Measurements from ENCODE around the gene PLA2G2F. TPM values are rescaled to one million over a fixed set of nuclear protein-coding genes. Genes with fewer than 3 reads are reported as not detected.

PLA2G2F gene
- total and polyA plus RNA-seq, 2 experiments from 2014 or later: not detected

DNA sequence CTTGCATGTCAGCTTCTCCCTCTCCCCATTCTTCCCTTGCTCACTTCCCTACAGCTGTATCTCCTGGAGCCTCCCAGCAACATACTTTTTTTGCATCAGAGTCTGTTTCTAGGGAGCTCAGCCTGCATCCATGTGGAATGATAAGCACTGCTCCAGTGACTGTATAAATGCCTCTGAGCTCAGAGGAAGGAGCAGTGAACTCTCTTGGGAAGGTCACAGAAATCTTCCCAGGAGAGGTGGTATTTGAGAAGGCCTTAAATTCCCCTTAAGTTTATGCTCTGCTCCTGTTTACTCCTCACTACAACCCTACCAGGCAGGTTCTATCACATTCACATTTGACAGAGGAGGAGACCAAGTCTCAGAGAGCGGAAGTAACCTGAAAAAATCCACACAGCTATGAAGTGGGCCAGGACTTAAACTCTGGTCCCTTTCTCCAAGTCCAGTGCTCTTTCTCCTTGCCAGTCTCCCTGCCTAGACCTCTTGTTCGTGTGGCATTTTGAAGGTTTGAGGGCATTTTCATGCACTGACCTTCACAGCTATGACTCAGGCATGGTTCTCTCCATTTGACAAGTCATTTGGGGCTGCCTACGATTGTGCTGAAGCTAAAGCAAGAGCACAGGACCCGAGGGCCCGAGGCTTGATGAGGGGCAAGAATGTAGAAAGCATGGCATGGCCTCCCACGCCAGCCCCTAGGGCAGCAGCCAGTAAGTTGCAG, 41.2 kb downstream of the PLA2G2F start:
- Histone ChIP-seq H4K20me1 (replicated peaks; ENCODE audit: insufficient read depth) (no peaks in the 10 kb centered on the region), H3K4me2 (no peak overlapping the region), H3K4me3 (no peak overlapping the region), H3K9me2 (ENCODE audit: insufficient read depth) (no peaks in the 10 kb centered on the region), H3K27me3 (ENCODE audit: insufficient read depth) (peaks cover 9% of the 10 kb centered on the region), H2AFZ (no peak overlapping the region), H3K79me2 (replicated peaks; ENCODE audit: insufficient read depth) (no peaks in the 10 kb centered on the region), H3F3A (replicated peaks; ENCODE audit: low read depth) (no peaks in the 10 kb centered on the region), H3K36me3 (ENCODE audit: insufficient read depth) (no peaks in the 10 kb centered on the region), H3K4me1 (ENCODE audit: insufficient read depth) (no peaks in the 10 kb centered on the region; the same call in 1 of the 2 replicates), H3K27ac (ENCODE audit: low read depth) (no peak overlapping the region)
- no peaks in the 10 kb centered on the region; the same call in 2 of the 3 replicates for H3K36me3 Mint-ChIP-seq (ENCODE audit: low read depth)
- no peak for TF ChIP-seq JUNB (IDR thresholded peaks at IDR 0.05; ENCODE audit: unreplicated experiment)
- TF ChIP-seq EZH2phosphoT487 (IDR thresholded peaks at IDR 0.05; ENCODE audit: unreplicated experiment): no peak
- TF ChIP-seq CREB1 (CRISPR knock-in tag; IDR thresholded peaks at IDR 0.05; ENCODE audit: low read depth): no peak
- no peak for TF ChIP-seq EZH2 (IDR thresholded peaks at IDR 0.05; ENCODE audit: low read depth, unreplicated experiment)
- TF ChIP-seq, protein P1, sequence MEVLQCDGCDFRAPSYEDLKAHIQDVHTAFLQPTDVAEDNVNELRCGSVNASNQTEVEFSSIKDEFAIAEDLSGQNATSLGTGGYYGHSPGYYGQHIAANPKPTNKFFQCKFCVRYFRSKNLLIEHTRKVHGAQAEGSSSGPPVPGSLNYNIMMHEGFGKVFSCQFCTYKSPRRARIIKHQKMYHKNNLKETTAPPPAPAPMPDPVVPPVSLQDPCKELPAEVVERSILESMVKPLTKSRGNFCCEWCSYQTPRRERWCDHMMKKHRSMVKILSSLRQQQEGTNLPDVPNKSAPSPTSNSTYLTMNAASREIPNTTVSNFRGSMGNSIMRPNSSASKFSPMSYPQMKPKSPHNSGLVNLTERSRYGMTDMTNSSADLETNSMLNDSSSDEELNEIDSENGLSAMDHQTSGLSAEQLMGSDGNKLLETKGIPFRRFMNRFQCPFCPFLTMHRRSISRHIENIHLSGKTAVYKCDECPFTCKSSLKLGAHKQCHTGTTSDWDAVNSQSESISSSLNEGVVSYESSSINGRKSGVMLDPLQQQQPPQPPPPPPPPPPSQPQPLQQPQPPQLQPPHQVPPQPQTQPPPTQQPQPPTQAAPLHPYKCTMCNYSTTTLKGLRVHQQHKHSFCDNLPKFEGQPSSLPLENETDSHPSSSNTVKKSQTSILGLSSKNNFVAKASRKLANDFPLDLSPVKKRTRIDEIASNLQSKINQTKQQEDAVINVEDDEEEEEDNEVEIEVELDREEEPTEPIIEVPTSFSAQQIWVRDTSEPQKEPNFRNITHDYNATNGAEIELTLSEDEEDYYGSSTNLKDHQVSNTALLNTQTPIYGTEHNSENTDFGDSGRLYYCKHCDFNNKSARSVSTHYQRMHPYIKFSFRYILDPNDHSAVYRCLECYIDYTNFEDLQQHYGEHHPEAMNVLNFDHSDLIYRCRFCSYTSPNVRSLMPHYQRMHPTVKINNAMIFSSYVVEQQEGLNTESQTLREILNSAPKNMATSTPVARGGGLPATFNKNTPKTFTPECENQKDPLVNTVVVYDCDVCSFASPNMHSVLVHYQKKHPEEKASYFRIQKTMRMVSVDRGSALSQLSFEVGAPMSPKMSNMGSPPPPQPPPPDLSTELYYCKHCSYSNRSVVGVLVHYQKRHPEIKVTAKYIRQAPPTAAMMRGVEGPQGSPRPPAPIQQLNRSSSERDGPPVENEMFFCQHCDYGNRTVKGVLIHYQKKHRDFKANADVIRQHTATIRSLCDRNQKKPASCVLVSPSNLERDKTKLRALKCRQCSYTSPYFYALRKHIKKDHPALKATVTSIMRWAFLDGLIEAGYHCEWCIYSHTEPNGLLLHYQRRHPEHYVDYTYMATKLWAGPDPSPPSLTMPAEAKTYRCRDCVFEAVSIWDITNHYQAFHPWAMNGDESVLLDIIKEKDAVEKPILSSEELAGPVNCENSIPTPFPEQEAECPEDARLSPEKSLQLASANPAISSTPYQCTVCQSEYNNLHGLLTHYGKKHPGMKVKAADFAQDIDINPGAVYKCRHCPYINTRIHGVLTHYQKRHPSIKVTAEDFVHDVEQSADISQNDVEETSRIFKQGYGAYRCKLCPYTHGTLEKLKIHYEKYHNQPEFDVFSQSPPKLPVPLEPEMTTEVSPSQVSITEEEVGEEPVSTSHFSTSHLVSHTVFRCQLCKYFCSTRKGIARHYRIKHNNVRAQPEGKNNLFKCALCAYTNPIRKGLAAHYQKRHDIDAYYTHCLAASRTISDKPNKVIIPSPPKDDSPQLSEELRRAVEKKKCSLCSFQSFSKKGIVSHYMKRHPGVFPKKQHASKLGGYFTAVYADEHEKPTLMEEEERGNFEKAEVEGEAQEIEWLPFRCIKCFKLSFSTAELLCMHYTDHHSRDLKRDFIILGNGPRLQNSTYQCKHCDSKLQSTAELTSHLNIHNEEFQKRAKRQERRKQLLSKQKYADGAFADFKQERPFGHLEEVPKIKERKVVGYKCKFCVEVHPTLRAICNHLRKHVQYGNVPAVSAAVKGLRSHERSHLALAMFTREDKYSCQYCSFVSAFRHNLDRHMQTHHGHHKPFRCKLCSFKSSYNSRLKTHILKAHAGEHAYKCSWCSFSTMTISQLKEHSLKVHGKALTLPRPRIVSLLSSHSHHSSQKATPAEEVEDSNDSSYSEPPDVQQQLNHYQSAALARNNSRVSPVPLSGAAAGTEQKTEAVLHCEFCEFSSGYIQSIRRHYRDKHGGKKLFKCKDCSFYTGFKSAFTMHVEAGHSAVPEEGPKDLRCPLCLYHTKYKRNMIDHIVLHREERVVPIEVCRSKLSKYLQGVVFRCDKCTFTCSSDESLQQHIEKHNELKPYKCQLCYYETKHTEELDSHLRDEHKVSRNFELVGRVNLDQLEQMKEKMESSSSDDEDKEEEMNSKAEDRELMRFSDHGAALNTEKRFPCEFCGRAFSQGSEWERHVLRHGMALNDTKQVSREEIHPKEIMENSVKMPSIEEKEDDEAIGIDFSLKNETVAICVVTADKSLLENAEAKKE (CRISPR knock-in tag; IDR thresholded peaks at IDR 0.05): no peak
- TF ChIP-seq POLR2AphosphoS5 (IDR thresholded peaks at IDR 0.05; ENCODE audit: low read depth): no peak
- TF ChIP-seq NANOG (IDR thresholded peaks at IDR 0.05; ENCODE audit: borderline replicate concordance): no peak
- TF ChIP-seq, protein P2, sequence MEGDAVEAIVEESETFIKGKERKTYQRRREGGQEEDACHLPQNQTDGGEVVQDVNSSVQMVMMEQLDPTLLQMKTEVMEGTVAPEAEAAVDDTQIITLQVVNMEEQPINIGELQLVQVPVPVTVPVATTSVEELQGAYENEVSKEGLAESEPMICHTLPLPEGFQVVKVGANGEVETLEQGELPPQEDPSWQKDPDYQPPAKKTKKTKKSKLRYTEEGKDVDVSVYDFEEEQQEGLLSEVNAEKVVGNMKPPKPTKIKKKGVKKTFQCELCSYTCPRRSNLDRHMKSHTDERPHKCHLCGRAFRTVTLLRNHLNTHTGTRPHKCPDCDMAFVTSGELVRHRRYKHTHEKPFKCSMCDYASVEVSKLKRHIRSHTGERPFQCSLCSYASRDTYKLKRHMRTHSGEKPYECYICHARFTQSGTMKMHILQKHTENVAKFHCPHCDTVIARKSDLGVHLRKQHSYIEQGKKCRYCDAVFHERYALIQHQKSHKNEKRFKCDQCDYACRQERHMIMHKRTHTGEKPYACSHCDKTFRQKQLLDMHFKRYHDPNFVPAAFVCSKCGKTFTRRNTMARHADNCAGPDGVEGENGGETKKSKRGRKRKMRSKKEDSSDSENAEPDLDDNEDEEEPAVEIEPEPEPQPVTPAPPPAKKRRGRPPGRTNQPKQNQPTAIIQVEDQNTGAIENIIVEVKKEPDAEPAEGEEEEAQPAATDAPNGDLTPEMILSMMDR (conservative IDR thresholded peaks at IDR 0.05; ENCODE audit: low read depth in 2 of 2): no peak
- TF ChIP-seq, protein P3, sequence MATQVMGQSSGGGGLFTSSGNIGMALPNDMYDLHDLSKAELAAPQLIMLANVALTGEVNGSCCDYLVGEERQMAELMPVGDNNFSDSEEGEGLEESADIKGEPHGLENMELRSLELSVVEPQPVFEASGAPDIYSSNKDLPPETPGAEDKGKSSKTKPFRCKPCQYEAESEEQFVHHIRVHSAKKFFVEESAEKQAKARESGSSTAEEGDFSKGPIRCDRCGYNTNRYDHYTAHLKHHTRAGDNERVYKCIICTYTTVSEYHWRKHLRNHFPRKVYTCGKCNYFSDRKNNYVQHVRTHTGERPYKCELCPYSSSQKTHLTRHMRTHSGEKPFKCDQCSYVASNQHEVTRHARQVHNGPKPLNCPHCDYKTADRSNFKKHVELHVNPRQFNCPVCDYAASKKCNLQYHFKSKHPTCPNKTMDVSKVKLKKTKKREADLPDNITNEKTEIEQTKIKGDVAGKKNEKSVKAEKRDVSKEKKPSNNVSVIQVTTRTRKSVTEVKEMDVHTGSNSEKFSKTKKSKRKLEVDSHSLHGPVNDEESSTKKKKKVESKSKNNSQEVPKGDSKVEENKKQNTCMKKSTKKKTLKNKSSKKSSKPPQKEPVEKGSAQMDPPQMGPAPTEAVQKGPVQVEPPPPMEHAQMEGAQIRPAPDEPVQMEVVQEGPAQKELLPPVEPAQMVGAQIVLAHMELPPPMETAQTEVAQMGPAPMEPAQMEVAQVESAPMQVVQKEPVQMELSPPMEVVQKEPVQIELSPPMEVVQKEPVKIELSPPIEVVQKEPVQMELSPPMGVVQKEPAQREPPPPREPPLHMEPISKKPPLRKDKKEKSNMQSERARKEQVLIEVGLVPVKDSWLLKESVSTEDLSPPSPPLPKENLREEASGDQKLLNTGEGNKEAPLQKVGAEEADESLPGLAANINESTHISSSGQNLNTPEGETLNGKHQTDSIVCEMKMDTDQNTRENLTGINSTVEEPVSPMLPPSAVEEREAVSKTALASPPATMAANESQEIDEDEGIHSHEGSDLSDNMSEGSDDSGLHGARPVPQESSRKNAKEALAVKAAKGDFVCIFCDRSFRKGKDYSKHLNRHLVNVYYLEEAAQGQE (IDR thresholded peaks at IDR 0.05; ENCODE audit: unreplicated experiment): no peak
- TF ChIP-seq ZNF114 (CRISPR knock-in tag; IDR thresholded peaks at IDR 0.05): no peak
- no peak for TF ChIP-seq ZNF331 (CRISPR knock-in tag; IDR thresholded peaks at IDR 0.05; ENCODE audit: low read depth)
- TF ChIP-seq, protein P4, sequence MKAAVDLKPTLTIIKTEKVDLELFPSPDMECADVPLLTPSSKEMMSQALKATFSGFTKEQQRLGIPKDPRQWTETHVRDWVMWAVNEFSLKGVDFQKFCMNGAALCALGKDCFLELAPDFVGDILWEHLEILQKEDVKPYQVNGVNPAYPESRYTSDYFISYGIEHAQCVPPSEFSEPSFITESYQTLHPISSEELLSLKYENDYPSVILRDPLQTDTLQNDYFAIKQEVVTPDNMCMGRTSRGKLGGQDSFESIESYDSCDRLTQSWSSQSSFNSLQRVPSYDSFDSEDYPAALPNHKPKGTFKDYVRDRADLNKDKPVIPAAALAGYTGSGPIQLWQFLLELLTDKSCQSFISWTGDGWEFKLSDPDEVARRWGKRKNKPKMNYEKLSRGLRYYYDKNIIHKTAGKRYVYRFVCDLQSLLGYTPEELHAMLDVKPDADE (IDR thresholded peaks at IDR 0.05): no peak
- peaks cover 8% of the 10 kb centered on the region for H3K4me1 Mint-ChIP-seq
- peaks cover 2% of the 10 kb centered on the region; the same call in 1 of the 3 replicates for H3K9me3 Mint-ChIP-seq
- no peak overlapping the region for H3K4me3 Mint-ChIP-seq
- peaks cover 12% of the 10 kb centered on the region for H3K27me3 Mint-ChIP-seq (ENCODE audit: insufficient read depth, low read depth, poor library complexity)
- no peak for DNase-seq (ENCODE audit: low spot score)
- no peak overlapping the region for H3K27ac Mint-ChIP-seq
- no peak for ATAC-seq
